Measurements from ENCODE around the gene FAM181A.

The FAM181A gene

GRCh38 chr14:93978735-93979134, 51.6 kb downstream of the FAM181A start:
- no peak for DNase-seq (ENCODE audit: low spot score)

Measured in LoVo (cell line).